GM21786 (cell line): ENCODE data around the gene PEX5L.
A peak's percentile ranks its signal among the peaks of the same experiment; 100 is the strongest.

ENCODE experiments used
- ATAC-seq: cut with Tn5 transposase; IDR thresholded peaks from one replicate; pipeline ENCODE4 v1.9.1; 2021; ENCODE audit not compliant: unreplicated experiment

Gene PEX5L

GRCh38 chr3:179957264-179957845 lies 79.4 kb downstream of the PEX5L start:
- peak; percentile 16 for ATAC-seq

- ATAC-seq = peak; percentile 84
Measured at GRCh38 chr3:179956416-179956830, 80.3 kb downstream of the PEX5L start.

GRCh38 chr3:179955809-179956208 lies 80.9 kb downstream of the PEX5L start:
- ATAC-seq = no peak

GRCh38 chr3:179955286-179955685 lies 81.5 kb downstream of the PEX5L start:
- no peak for ATAC-seq

GRCh38 chr3:179953993-179954870 lies 82.5 kb downstream of the PEX5L start:
- ATAC-seq = no peak

- ATAC-seq = no peak
Measured at GRCh38 chr3:179950840-179951239, 85.9 kb downstream of the PEX5L start.

- ATAC-seq = peak; percentile 14
Measured at GRCh38 chr3:179949869-179950268, 86.9 kb downstream of the PEX5L start.

GRCh38 chr3:179949412-179949811 lies 87.3 kb downstream of the PEX5L start:
- peak; percentile 76 for ATAC-seq

- ATAC-seq = no peak
Measured at GRCh38 chr3:179948740-179949139, 88.0 kb downstream of the PEX5L start.

GRCh38 chr3:179945569-179945968 lies 91.2 kb downstream of the PEX5L start:
- ATAC-seq = no peak

GRCh38 chr3:179943117-179943880 lies 93.4 kb downstream of the PEX5L start:
- no peak for ATAC-seq

- peak; percentile 20 for ATAC-seq
Measured at GRCh38 chr3:179942553-179943075, 94.1 kb downstream of the PEX5L start.

GRCh38 chr3:179935710-179936109 lies 101.0 kb downstream of the PEX5L start:
- ATAC-seq = no peak

GRCh38 chr3:179933914-179934313 lies 102.8 kb downstream of the PEX5L start:
- no peak for ATAC-seq

- ATAC-seq = no peak
Measured at GRCh38 chr3:179933080-179933479, 103.7 kb downstream of the PEX5L start.

- ATAC-seq = no peak
Measured at GRCh38 chr3:179932674-179933073, 104.1 kb downstream of the PEX5L start.

GRCh38 chr3:179929091-179929529 lies 107.6 kb downstream of the PEX5L start:
- no peak for ATAC-seq

- ATAC-seq = no peak
Measured at GRCh38 chr3:179927191-179927590, 109.5 kb downstream of the PEX5L start.

GRCh38 chr3:179921951-179922350 lies 114.8 kb downstream of the PEX5L start:
- no peak for ATAC-seq

- ATAC-seq = peak; percentile 91
Measured at GRCh38 chr3:179921500-179921899, 115.2 kb downstream of the PEX5L start.

- ATAC-seq = no peak
Measured at GRCh38 chr3:179907784-179908482, 128.8 kb downstream of the PEX5L start.
